Skeletal muscle satellite cell (primary cell): ENCODE results near the gene HLA-DPA1.

ENCODE experiments used
- H3K27me3 ChIP-seq: 2 replicates; pipeline ENCODE4 v1.7.0; 2013; ENCODE audit warnings: low read length; ENCODE audit not compliant: control insufficient read depth, insufficient read depth
- H3K36me3 ChIP-seq: 2 replicates; pipeline ENCODE4 v1.7.0; 2013; ENCODE audit warnings: mild to moderate bottlenecking, control low read depth, low read length; ENCODE audit not compliant: insufficient read depth
- H3K4me1 ChIP-seq: 2 replicates; pipeline ENCODE4 v1.7.0; 2013; ENCODE audit warnings: low read length; ENCODE audit not compliant: control insufficient read depth, insufficient read depth
- H3K4me2 ChIP-seq: 2 replicates; pipeline ENCODE4 v1.7.0; 2013; ENCODE audit warnings: mild to moderate bottlenecking, low read length
- H3K4me3 ChIP-seq: 2 replicates; pipeline ENCODE4 v1.7.0; 2013; ENCODE audit warnings: low read length
- H3K9ac ChIP-seq: 2 replicates; pipeline ENCODE4 v1.7.0; 2013; ENCODE audit warnings: mild to moderate bottlenecking, low read depth, low read length, moderate library complexity
- H3K9me3 ChIP-seq: replicated peaks from 2 replicates; pipeline ENCODE4 v1.7.0; 2013; ENCODE audit warnings: mild to moderate bottlenecking, control low read depth, low read length

HLA-DPA1 gene

GRCh38 chr6:33088258-33088930 lies 14.9 kb upstream of the HLA-DPA1 start:
- no peaks in the 10 kb centered on the region for H3K4me1 ChIP-seq
- H3K4me3 ChIP-seq = no peak overlapping the region
- H3K4me2 ChIP-seq = no peak overlapping the region
- H3K36me3 ChIP-seq = no peaks in the 10 kb centered on the region
- no peaks in the 10 kb centered on the region for H3K9me3 ChIP-seq
- H3K9ac ChIP-seq = no peak overlapping the region
- peaks cover 22% of the 10 kb centered on the region for H3K27me3 ChIP-seq

- Histone ChIP-seq H3K27me3 (peaks cover 14% of the 10 kb centered on the region), H3K4me1 (no peaks in the 10 kb centered on the region), H3K9ac (no peak overlapping the region), H3K4me3 (no peak overlapping the region), H3K9me3 (no peaks in the 10 kb centered on the region), H3K4me2 (no peak overlapping the region), H3K36me3 (no peaks in the 10 kb centered on the region)
These were observed 12.2 kb upstream of the HLA-DPA1 start for GRCh38 chr6:33085627-33086026.

GRCh38 chr6:33082702-33083101 lies 9.3 kb upstream of the HLA-DPA1 start:
- no peaks in the 10 kb centered on the region for H3K4me1 ChIP-seq
- H3K4me2 ChIP-seq = no peak overlapping the region
- H3K9ac ChIP-seq = no peak overlapping the region
- no peaks in the 10 kb centered on the region for H3K36me3 ChIP-seq
- H3K27me3 ChIP-seq = peaks cover 21% of the 10 kb centered on the region
- no peak overlapping the region for H3K4me3 ChIP-seq
- H3K9me3 ChIP-seq = no peaks in the 10 kb centered on the region

GRCh38 chr6:33081098-33081824 lies 7.8 kb upstream of the HLA-DPA1 start:
- no peaks in the 10 kb centered on the region for H3K36me3 ChIP-seq
- no peaks in the 10 kb centered on the region for H3K9me3 ChIP-seq
- H3K27me3 ChIP-seq = peaks cover 21% of the 10 kb centered on the region
- peak overlapping the region; percentile 81 for H3K4me2 ChIP-seq
- H3K4me3 ChIP-seq = peak overlapping the region; percentile 70
- H3K9ac ChIP-seq = peak overlapping the region; percentile 69
- H3K4me1 ChIP-seq = no peaks in the 10 kb centered on the region

- Histone ChIP-seq H3K4me3 (peak overlapping the region; percentile 70), H3K9ac (peak overlapping the region; percentile 69), H3K9me3 (no peaks in the 10 kb centered on the region), H3K27me3 (peaks cover 27% of the 10 kb centered on the region), H3K4me2 (peak overlapping the region; percentile 81), H3K36me3 (no peaks in the 10 kb centered on the region), H3K4me1 (no peaks in the 10 kb centered on the region)
These were observed 7.0 kb upstream of the HLA-DPA1 start for GRCh38 chr6:33080127-33081089.

- H3K4me3 ChIP-seq = no peak overlapping the region
- H3K36me3 ChIP-seq = no peaks in the 10 kb centered on the region
- H3K4me1 ChIP-seq = no peaks in the 10 kb centered on the region
- no peak overlapping the region for H3K4me2 ChIP-seq
- H3K9ac ChIP-seq = no peak overlapping the region
- H3K9me3 ChIP-seq = no peaks in the 10 kb centered on the region
- peaks cover 31% of the 10 kb centered on the region for H3K27me3 ChIP-seq
These were observed 6.1 kb upstream of the HLA-DPA1 start for GRCh38 chr6:33079580-33079979.

GRCh38 chr6:33078919-33079521 lies 5.6 kb upstream of the HLA-DPA1 start:
- Histone ChIP-seq H3K9ac (no peak overlapping the region), H3K4me2 (no peak overlapping the region), H3K36me3 (no peaks in the 10 kb centered on the region), H3K9me3 (no peaks in the 10 kb centered on the region), H3K27me3 (peaks cover 32% of the 10 kb centered on the region), H3K4me3 (no peak overlapping the region), H3K4me1 (no peaks in the 10 kb centered on the region)

GRCh38 chr6:33078442-33078841 lies 5.0 kb upstream of the HLA-DPA1 start:
- peaks cover 33% of the 10 kb centered on the region for H3K27me3 ChIP-seq
- no peak overlapping the region for H3K9ac ChIP-seq
- no peaks in the 10 kb centered on the region for H3K4me1 ChIP-seq
- no peaks in the 10 kb centered on the region for H3K9me3 ChIP-seq
- no peak overlapping the region for H3K4me2 ChIP-seq
- H3K36me3 ChIP-seq = no peaks in the 10 kb centered on the region
- H3K4me3 ChIP-seq = no peak overlapping the region

- H3K27me3 ChIP-seq = peaks cover 37% of the 10 kb centered on the region
- H3K4me1 ChIP-seq = no peaks in the 10 kb centered on the region
- H3K4me2 ChIP-seq = no peak overlapping the region
- no peak overlapping the region for H3K9ac ChIP-seq
- no peaks in the 10 kb centered on the region for H3K9me3 ChIP-seq
- H3K4me3 ChIP-seq = no peak overlapping the region
- no peaks in the 10 kb centered on the region for H3K36me3 ChIP-seq
These were observed 4.5 kb upstream of the HLA-DPA1 start for GRCh38 chr6:33077908-33078307.

- Histone ChIP-seq H3K9ac (no peak overlapping the region), H3K4me2 (no peak overlapping the region), H3K36me3 (no peaks in the 10 kb centered on the region), H3K9me3 (no peaks in the 10 kb centered on the region), H3K4me3 (no peak overlapping the region), H3K4me1 (no peaks in the 10 kb centered on the region), H3K27me3 (peaks cover 52% of the 10 kb centered on the region)
These were observed 3.0 kb upstream of the HLA-DPA1 start for GRCh38 chr6:33076406-33076934.
